OCI-LY7 (cell line): ENCODE data around the gene MYO18A. TPM values are rescaled to one million over a fixed set of nuclear protein-coding genes. Genes with fewer than 3 reads are reported as not detected.

Source experiments
- BruUV-seq: library from RNA; stranded (reverse); fragments of 400-500 nt; replicated peaks from 2 replicates; lab custom pipeline; 2021; lab: Mats Ljungman, UMichigan
- CTCF ChIA-PET: fragments of 300-600 bp; sonication (Branson Sonifier 250); formaldehyde crosslinking; loops from one replicate; lab custom pipeline; 2022; ENCODE audit warnings: antibody characterized with exemption; ENCODE audit not compliant: unreplicated experiment; lab: Charles Lee
- POLR2A ChIA-PET: fragments of 300-600 bp; sonication (Branson Sonifier 250); formaldehyde crosslinking; loops from one replicate; lab custom pipeline; 2022; ENCODE audit warnings: antibody characterized with exemption; lab: Charles Lee
- DNase-seq: peaks from one replicate; pipeline ENCODE4 v3.0.0-alpha.2; 2015; ENCODE audit warnings: low spot score
- H2AFZ ChIP-seq: fragments of 200-600 bp; sonication (generic), shearing (Covaris generic); 2 replicates; pipeline ENCODE4 v1.6.1; 2014; ENCODE audit warnings: mild to moderate bottlenecking, antibody characterized with exemption, low read length, moderate library complexity
- H3K27ac ChIP-seq: fragments of 200-600 bp; sonication (generic); 2 replicates; pipeline ENCODE4 v1.5.1; 2014; ENCODE audit warnings: mixed run types, low read depth, mild to moderate bottlenecking, moderate library complexity, low read length, inconsistent platforms; ENCODE audit not compliant: poor library complexity, severe bottlenecking
- H3K36me3 ChIP-seq: fragments of 200-600 bp; sonication (generic); 2 replicates; pipeline ENCODE4 v1.6.1; 2014; ENCODE audit warnings: mild to moderate bottlenecking, antibody characterized with exemption, low read length, moderate library complexity, mixed read lengths; ENCODE audit not compliant: insufficient read depth
- H3K4me1 ChIP-seq: fragments of 200-600 bp; sonication (generic); 2 replicates; pipeline ENCODE4 v1.5.1; 2014; ENCODE audit warnings: mild to moderate bottlenecking, low read length; ENCODE audit not compliant: insufficient read depth, poor library complexity, severe bottlenecking
- H3K4me2 ChIP-seq: fragments of 200-600 bp; sonication (generic); 2 replicates; pipeline ENCODE4 v1.6.1; 2014; ENCODE audit warnings: mild to moderate bottlenecking, low read length
- H3K4me3 ChIP-seq: fragments of 200-600 bp; sonication (generic); 2 replicates; pipeline ENCODE4 v1.5.1; 2014; ENCODE audit warnings: mild to moderate bottlenecking, low read depth, low read length; ENCODE audit not compliant: poor library complexity, severe bottlenecking
- H3K79me2 ChIP-seq: fragments of 200-600 bp; sonication (generic); 2 replicates; pipeline ENCODE4 v1.6.1; 2016; ENCODE audit warnings: low read depth, mild to moderate bottlenecking, low read length, moderate library complexity, mixed read lengths; ENCODE audit not compliant: insufficient read depth
- H3K9me2 ChIP-seq: fragments of 200-600 bp; sonication (generic); 2 replicates; pipeline ENCODE4 v1.6.1; 2016; ENCODE audit warnings: mild to moderate bottlenecking, low read length, mixed read lengths; ENCODE audit not compliant: insufficient read depth
- H3K9me3 ChIP-seq: fragments of 200-600 bp; sonication (generic); 2 replicates; pipeline ENCODE4 v1.6.1; 2014; ENCODE audit warnings: mild to moderate bottlenecking, mixed run types, low read length, mixed read lengths
- H4K20me1 ChIP-seq: fragments of 200-600 bp; sonication (generic); 2 replicates; pipeline ENCODE4 v1.6.1; 2014; ENCODE audit warnings: mild to moderate bottlenecking, antibody characterized with exemption, low read length, moderate library complexity, mixed read lengths; ENCODE audit not compliant: insufficient read depth
- EZH2phosphoT487 ChIP-seq: fragments of 200-600 bp; sonication (generic); IDR thresholded peaks from 2 replicates; pipeline ENCODE4 v1.6.1; 2018; ENCODE audit warnings: low read depth, borderline replicate concordance, mild to moderate bottlenecking, mixed run types, antibody characterized with exemption, low read length, moderate library complexity, mixed read lengths
- intact Hi-C: fragments of 100-400 bp; cut with micrococcal nuclease; formaldehyde crosslinking; loops from one replicate; pipeline ENCODE4 v1.10.0; 2022; ENCODE audit not compliant: unreplicated experiment
- total RNA-seq, 2 experiments: library from RNA; depleted of rRNA in 1 of 2; stranded (reverse); fragments of >200 nt in 1 of 2; shearing (Covaris generic) in 1 of 2; gene quantifications; 2 replicates each; pipeline ENCODE4 v1.2.3, GENCODE V29; 2014 to 2022
- TF ChIP-seq, protein P1 (sequence below): fragments of 200-600 bp; sonication (generic); conservative IDR thresholded peaks from 2 replicates; pipeline ENCODE4 v1.5.1; 2014; ENCODE audit warnings: mild to moderate bottlenecking, antibody characterized with exemption, low read length, moderate library complexity, mixed read lengths

The MYO18A gene
- total RNA-seq, 2 experiments from 2014 or later = 124 to 128 TPM

DNA sequence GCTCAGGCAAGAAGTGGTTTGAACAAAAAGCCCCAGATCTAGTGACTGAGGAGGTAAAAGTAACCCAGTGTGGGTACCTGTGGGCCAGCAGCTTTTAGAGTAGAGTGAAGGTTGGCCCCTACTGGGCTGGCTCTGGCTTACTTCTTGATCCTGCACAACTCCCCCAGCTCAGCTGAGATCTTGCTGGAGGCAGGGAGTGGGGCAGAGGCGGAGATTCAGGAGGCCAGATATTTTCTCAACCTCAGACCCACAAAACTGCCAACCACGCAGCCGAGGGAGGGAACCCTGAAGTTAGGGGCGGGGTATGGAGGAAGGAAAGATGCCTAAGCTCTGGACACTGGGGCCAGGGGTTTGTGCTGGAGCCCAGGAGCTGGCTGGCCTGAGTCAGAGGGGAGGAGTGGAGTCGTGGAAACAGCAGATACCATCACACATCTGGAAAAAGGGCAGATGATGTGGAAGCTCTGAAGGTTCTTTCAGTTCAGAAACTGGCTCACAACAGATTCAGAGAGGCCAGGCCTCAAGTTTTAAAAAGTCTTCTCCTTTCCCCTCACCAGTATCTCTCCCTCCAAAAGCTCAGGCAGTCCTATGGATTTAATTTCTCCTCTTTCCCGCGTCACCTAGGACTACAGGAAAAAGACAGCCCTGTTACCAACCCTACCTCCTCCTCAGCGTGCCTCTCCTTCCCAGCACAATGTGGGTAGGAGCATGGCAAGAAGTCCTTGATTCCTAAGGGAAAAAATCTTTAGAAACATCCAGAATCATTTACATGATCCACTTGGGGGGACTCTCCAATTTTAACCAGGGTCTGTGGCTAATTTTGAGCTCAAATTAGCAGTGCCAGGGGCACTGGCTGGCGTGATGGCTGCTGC is 48.1 kb downstream of the MYO18A start:
- POLR2A ChIA-PET = interaction anchor here (0.6 kb wide), 1 partner anchor 279 kb away, joined by 3 read pairs; no protein-coding TSS in a partner anchor
- H3K4me2 ChIP-seq = no peak overlapping the region
- no peak overlapping the region for H2AFZ ChIP-seq
- BruUV-seq = no TSS peak
- peaks cover under 1% of the 10 kb centered on the region for H3K4me1 ChIP-seq
- H3K27ac ChIP-seq = no peak overlapping the region
- intact Hi-C loops = no loop called here
- H3K36me3 ChIP-seq = peaks cover 27% of the 10 kb centered on the region
- H3K79me2 ChIP-seq = peaks cover 8% of the 10 kb centered on the region; the same call in 1 of the 2 replicates
- no peak for TF ChIP-seq EZH2phosphoT487
- TF ChIP-seq, protein P1, sequence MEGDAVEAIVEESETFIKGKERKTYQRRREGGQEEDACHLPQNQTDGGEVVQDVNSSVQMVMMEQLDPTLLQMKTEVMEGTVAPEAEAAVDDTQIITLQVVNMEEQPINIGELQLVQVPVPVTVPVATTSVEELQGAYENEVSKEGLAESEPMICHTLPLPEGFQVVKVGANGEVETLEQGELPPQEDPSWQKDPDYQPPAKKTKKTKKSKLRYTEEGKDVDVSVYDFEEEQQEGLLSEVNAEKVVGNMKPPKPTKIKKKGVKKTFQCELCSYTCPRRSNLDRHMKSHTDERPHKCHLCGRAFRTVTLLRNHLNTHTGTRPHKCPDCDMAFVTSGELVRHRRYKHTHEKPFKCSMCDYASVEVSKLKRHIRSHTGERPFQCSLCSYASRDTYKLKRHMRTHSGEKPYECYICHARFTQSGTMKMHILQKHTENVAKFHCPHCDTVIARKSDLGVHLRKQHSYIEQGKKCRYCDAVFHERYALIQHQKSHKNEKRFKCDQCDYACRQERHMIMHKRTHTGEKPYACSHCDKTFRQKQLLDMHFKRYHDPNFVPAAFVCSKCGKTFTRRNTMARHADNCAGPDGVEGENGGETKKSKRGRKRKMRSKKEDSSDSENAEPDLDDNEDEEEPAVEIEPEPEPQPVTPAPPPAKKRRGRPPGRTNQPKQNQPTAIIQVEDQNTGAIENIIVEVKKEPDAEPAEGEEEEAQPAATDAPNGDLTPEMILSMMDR = no peak
- no peak for DNase-seq
- no peaks in the 10 kb centered on the region for H3K9me2 ChIP-seq
- H3K4me3 ChIP-seq = no peak overlapping the region
- CTCF ChIA-PET = no interaction called here
- H3K9me3 ChIP-seq = no peaks in the 10 kb centered on the region
- no peaks in the 10 kb centered on the region; the same call in 1 of the 2 replicates for H4K20me1 ChIP-seq

DNA sequence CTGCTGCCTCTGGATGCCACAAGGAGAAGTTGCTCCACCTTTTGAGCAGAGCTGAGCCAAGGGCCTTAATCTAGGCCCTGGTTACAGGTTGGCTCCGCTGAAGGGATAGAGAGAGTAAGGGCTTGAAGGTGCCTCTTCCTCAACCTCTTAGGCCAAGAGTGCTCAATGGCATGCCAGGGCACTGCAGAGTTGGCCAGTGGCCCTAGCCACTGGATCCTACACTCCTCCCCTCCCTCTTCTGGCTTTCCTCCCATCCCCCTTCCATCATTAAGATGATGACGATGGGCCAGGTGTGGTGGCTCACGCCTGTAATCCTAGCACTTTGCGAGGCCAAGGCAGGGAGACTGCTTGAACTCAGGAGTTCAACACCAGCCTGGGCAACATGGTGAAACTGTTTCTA is 50.5 kb downstream of the MYO18A start:
- H3K79me2 ChIP-seq = no peaks in the 10 kb centered on the region
- no peak overlapping the region for H3K4me3 ChIP-seq
- no peaks in the 10 kb centered on the region for H3K4me1 ChIP-seq
- TF ChIP-seq, protein P1 = no peak
- no peak for TF ChIP-seq EZH2phosphoT487
- H3K27ac ChIP-seq = no peak overlapping the region
- BruUV-seq = no TSS peak
- no peaks in the 10 kb centered on the region for H3K9me3 ChIP-seq
- CTCF ChIA-PET = no interaction called here
- H3K9me2 ChIP-seq = no peaks in the 10 kb centered on the region
- no peaks in the 10 kb centered on the region; the same call in 1 of the 2 replicates for H4K20me1 ChIP-seq
- no peak overlapping the region for H2AFZ ChIP-seq
- POLR2A ChIA-PET = no interaction called here
- H3K36me3 ChIP-seq = peaks cover 15% of the 10 kb centered on the region; the same call in 1 of the 2 replicates
- no peak for DNase-seq
- intact Hi-C loops = no loop called here
- no peak overlapping the region for H3K4me2 ChIP-seq
